OCI-LY1 (cell line): Measurements from ENCODE around the gene GPRC5C.

ENCODE experiments used
- EZH2 ChIP-seq: fragments of 200-600 bp; sonication (generic), shearing (Covaris generic); IDR thresholded peaks from 2 replicates; pipeline ENCODE4 v1.8.0; 2017; ENCODE audit warnings: borderline replicate concordance, mixed run types, mild to moderate bottlenecking, antibody characterized with exemption, low read length, moderate library complexity, mixed read lengths
- TF ChIP-seq, protein P1 (sequence below): fragments of 200-600 bp; sonication (generic), shearing (Covaris generic); IDR thresholded peaks from 2 replicates; pipeline ENCODE4 v1.5.1; 2017; ENCODE audit warnings: mild to moderate bottlenecking, antibody characterized with exemption, low read length, moderate library complexity, mixed read lengths

DNA sequence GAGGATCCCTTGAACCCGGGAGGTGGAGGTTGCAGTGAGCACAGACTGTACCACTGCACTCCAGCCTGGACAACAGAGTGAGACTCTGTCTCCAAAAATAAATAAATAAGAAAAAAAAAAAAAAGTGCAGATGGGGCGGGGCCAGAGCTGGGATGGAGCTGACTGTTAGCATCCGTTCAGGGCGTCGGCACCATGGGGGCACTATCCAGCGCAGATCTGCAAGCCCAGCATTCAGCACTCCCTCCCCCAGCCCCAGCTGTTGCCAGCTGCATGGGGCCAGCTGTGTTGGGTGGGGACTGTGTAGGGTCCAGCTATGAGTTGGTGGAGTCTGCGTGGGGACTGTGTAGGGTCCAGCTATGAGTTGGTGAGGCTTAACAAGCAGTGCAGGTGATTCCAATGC is 13.3 kb downstream of the GPRC5C start:
- TF ChIP-seq, protein P1, sequence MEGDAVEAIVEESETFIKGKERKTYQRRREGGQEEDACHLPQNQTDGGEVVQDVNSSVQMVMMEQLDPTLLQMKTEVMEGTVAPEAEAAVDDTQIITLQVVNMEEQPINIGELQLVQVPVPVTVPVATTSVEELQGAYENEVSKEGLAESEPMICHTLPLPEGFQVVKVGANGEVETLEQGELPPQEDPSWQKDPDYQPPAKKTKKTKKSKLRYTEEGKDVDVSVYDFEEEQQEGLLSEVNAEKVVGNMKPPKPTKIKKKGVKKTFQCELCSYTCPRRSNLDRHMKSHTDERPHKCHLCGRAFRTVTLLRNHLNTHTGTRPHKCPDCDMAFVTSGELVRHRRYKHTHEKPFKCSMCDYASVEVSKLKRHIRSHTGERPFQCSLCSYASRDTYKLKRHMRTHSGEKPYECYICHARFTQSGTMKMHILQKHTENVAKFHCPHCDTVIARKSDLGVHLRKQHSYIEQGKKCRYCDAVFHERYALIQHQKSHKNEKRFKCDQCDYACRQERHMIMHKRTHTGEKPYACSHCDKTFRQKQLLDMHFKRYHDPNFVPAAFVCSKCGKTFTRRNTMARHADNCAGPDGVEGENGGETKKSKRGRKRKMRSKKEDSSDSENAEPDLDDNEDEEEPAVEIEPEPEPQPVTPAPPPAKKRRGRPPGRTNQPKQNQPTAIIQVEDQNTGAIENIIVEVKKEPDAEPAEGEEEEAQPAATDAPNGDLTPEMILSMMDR, result no peak
- TF ChIP-seq EZH2, result no peak
